ENCODE results near the gene TNFRSF19.

TNFRSF19 gene

DNA sequence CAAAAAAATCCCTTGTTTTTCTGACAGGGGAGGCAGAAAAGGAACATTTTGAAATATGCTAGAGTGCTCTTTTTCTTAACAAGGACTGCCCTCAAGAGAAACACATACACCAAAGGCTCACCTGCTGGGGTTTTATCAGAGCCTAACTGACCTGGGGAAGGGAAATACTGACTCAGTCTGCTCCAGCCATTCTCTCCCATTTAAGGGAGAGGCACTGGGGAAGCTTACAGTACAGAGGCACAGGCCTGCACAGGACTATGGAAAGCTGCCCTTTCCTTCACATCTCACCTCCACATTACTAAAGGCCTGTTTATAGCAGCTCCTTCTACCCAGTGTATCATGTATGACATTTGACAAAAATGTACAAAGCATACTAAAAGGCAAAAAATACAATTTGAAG is 30.3 kb downstream of the TNFRSF19 start:
- no peak for DNase-seq (ENCODE audit: low read depth in 2 of 3, low spot score in 2 of 3)

DNA sequence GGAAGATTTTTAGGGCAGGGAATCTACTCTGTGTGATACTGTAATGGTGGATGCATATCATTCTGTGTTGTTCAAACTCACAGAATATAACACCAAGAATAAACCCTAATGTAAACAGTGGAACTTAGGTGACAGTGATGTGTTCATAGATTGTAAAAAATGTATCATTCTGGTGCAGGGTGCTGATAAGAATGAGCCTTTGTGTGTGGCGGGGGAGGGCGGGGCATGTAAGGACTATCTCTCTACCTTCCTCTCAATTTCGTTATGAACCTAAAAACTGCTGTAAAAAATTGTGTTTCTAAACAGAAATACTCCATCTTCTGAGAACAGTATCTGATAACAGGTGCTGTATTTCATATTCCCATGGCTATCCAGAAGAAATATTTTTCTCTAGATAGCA is 35.6 kb downstream of the TNFRSF19 start:
- DNase-seq (ENCODE audit: low read depth in 2 of 3, low spot score in 2 of 3): no peak

DNA sequence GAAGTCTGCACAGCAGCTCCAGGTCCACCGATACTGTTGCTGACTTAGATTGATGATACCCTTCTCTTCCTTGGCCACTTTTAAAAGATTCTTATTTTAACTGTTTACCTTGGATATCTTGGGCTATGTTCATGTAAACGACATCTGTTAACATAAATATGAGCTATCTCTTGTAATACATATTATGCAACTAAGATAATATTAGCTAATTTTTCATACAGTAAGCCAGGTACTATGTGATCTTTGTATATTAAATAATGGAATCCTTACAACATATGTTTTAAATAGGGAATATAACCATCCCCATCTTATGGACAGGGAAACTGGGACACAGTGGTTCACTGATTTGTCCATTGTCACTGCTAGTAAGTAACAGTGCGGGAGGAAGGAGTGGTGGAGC is 37.9 kb downstream of the TNFRSF19 start:
- DNase-seq (ENCODE audit: low read depth in 2 of 3, low spot score in 2 of 3): no peak

DNA sequence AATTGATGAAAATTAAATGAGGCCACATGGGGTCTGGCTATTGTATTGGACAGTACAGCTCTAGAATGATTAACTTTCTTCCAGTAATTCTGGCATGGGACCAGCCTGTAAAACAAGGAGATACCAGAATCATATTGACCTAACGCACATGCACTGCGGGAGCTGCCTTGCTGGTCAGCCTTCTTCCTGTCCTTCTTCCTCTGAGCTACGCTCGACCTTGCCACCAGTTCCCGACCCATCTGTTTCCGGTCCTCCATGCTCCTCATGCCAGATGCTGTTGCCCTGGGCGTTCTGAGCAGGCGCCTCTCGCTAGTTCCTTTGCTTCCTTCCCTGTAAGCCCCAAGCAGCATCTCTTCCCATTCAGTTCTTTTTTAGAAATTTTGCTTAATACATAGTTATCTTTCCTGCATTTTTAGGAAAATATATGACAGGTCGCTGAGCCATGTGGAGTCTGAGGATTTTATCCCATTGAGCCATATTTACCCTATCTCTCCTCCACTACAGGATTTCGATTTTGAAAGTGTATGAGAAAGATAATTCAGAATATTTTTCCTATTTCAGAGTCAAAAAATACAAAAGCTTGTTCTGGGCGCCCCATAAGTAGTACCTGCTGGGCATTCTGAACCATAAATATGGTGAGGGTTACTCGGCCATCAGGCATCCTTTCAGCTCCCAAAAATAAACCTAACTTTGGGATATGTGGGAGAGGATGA is 38.6 kb downstream of the TNFRSF19 start:
- DNase-seq (ENCODE audit: low read depth in 2 of 3, low spot score in 2 of 3): no peak

DNA sequence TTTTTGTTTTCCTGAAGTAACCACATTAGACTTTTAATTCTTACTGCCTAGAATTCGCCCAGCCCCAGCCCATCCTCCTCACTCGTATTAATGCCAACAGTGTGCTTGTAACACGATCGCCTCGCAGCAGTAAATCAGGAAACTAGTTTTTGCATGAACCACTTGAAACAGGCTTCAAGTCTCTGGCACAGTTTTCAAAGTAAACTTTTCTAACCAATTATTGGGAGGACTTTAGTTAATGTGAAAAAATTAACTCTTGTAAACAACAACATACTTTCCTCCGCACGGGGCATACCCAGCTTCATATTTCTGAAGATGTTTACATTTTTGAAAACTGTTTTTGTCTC is 39.2 kb downstream of the TNFRSF19 start:
- DNase-seq (ENCODE audit: low read depth in 2 of 3, low spot score in 2 of 3): no peak

DNA sequence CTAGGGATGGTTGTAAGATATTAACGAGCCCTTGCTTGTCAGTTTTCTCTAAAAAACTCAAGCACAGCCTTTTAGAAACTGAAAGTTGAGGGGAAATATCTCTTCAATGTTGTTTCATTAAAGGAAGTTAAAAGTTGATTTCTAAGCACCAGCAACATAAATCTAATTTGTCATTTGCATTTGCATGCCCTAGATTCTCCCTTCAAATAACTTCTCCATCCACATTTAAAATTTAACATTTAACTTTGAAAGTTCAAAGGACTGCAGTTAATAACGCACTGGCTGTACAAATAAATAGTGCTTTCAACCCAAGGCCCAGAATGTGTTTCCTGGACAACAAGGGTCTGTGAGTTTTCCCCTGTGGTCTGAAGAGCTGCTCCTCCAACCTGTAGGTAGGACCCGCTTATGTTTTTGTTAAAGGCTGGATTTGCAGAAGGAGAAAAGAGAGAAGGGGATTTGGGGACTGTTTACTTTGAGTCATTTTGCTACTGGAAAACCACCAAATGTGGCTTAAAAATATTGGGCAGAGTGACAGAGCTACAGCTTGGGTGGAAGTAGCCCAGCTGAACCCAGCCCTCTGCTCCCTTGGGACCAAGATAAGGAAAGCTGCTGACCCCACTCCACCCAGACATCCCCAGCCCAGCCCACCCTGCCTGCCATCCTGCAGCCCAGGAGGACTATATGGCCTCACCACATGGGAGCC is 39.8 kb downstream of the TNFRSF19 start:
- DNase-seq (ENCODE audit: low read depth in 2 of 3, low spot score in 2 of 3): no peak

DNA sequence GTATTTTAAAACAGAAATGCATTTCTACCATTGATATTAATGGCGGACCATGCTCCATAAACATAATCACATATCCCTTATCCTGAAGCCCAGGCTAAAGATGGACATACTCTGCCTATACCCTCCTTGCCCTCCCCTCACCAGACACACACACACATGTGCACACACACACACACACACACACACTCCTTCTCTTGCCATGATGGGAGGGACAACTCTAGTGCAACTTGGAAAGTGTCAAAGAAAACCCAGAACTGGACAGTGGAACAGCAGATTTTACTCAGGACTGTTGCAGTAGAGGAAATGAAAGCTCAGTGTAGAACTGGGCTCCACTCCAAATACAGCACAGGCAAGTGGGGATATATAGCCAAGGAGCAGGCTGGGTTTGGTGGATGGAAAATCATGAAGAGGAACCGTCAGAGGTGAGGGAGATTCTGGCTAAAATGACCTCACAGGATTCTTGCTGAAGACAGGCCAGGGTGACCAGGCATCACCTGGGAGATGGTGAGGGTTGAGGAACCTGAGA is 40.8 kb downstream of the TNFRSF19 start:
- DNase-seq (ENCODE audit: low read depth in 2 of 3, low spot score in 2 of 3): no peak

DNA sequence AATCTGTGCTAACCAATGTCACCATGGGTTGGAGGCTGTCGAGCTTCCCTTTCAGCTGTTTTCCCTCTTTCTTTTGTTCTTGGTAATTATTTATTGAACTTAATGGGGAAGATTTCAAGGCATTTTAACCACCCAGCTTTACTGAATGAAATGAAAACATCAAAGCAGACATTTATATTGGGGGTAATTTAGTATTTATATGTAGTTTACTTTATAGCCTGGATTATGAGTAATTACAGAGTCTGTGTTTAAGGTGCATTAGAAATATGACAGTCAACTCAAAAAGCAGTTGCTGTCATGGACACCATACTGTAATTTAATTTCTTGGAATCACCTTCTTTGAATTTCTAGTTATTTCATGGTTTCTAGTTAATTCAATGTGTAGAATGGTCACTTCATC is 42.0 kb downstream of the TNFRSF19 start:
- DNase-seq (ENCODE audit: low read depth in 2 of 3, low spot score in 2 of 3): no peak

DNA sequence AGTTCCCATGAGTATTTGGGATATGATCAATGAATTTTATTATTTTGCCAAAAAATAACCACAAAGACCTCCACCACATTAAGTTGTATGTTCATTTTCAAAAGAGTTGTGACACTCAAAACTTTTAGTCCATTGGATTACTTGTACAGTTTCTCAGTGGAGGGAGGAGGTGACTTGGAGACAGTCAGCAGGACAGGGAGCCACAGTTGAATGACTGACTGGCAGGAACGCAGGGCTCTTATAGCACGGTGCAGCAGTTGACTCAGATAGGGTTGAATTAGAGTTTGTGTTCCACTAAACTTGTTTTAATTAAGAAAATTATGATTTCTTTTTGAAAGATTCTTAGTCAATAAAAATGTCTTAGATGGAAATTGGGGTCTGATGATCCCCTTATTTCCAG is 42.5 kb downstream of the TNFRSF19 start:
- no peak for DNase-seq (ENCODE audit: low read depth in 2 of 3, low spot score in 2 of 3)

DNA sequence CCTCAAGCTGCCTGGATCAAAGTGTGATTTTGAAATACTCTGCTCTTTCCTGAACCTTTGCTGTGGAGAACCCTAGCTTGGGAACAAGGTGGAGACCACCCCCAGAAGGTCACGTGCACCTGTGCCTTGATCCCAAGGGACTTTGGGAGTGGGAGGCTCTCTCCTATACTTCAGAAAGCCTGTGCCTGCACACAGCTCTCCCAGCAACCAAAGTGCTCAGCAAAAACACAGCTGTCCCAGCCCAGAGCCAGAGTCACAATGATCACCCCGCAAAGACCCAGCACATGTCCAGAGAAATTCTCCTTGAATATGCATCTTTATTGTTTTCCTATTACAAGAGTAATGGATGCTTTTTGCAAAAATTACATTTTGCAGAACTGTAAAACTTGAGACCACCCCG is 43.4 kb downstream of the TNFRSF19 start:
- DNase-seq (ENCODE audit: low read depth in 2 of 3, low spot score in 2 of 3): no peak

DNA sequence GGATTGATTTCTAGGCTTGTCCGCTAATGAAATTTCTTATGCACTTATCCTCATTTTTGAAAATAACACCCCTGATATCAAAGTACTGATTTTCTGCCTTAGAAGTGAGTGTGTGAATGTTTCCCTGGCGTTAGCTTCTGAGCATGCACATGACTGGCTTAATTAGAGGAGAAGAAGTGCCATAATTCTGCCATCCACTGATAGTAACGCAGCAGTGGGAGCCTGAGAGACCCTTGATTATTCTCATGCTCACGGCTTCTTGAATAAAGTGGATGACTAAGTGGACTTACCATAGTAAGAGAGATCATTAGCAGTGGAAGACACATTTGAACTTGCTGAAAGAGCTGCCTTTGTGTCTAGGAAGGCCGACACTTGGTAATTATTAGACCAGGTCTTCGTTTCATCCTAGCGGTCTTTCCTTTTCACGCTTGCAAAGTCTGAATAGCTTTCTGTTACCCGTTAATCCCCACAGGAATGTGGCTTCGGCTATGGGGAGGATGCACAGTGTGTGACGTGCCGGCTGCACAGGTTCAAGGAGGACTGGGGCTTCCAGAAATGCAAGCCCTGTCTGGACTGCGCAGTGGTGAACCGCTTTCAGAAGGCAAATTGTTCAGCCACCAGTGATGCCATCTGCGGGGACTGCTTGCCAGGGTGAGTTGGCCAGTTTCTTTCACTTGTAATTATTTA is 45.3 kb downstream of the TNFRSF19 start:
- DNase-seq (ENCODE audit: low read depth in 2 of 3, low spot score in 2 of 3): no peak

DNA sequence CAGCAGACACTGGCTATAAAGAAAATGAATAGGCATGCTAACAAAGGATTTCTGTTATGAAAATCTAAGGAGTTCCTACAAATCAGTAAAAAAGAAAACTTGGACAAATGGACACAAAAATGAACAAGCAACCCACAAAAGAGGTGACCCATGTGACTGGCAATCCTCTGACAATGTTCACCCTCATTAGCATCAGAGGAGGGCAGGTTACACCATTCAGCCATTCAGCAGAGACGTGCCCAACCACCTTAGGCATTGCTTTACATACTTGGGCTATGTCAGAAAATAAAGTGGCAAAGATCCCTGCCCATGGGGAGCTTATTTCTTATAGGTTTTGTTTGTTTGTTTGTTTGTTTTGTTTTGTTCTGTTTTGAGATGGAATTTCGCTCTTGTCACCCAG is 46.0 kb downstream of the TNFRSF19 start:
- DNase-seq (ENCODE audit: low read depth in 2 of 3, low spot score in 2 of 3): no peak

DNA sequence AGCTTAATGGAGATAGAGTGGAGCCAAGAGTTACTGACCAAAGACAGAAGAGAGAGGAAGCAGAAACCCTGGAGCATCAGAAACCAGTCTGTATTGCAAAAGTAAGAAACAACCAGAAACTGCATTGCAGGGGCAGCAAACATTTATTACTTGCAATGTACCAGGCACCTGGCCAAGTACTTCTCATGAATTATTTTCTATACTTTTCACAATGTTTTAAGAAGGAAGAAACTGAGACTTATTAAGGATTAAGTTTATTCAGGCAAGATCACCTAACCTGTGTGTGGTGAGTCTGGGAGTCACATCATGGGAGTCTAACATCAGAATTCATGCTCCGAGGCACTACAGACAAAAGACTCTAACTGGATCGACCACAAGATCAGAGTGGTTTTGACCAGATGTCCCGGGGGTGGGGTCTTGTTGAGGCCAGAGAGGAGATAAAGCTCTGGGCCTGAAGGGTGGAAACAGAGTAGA is 47.4 kb downstream of the TNFRSF19 start:
- no peak for DNase-seq (ENCODE audit: low read depth in 2 of 3, low spot score in 2 of 3)

DNA sequence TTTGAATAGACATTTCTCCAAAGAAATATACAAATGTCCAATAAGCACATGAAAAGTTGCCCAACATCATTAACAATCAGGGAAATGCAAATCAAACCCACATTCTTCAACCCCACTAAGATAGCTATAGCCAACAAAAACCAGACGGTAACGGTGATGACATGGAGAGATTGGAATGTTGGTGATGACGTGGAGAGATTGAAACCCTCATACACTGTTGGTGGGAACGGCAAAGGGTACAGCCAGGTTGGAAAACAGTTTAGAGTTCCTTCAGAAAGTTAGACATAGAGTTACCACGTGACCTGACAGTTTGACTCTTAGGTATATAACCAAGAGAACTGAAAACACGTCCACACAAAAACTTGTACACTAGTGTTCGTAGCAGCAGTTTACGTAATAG is 48.1 kb downstream of the TNFRSF19 start:
- DNase-seq (ENCODE audit: low read depth in 2 of 3, low spot score in 2 of 3): no peak

DNA sequence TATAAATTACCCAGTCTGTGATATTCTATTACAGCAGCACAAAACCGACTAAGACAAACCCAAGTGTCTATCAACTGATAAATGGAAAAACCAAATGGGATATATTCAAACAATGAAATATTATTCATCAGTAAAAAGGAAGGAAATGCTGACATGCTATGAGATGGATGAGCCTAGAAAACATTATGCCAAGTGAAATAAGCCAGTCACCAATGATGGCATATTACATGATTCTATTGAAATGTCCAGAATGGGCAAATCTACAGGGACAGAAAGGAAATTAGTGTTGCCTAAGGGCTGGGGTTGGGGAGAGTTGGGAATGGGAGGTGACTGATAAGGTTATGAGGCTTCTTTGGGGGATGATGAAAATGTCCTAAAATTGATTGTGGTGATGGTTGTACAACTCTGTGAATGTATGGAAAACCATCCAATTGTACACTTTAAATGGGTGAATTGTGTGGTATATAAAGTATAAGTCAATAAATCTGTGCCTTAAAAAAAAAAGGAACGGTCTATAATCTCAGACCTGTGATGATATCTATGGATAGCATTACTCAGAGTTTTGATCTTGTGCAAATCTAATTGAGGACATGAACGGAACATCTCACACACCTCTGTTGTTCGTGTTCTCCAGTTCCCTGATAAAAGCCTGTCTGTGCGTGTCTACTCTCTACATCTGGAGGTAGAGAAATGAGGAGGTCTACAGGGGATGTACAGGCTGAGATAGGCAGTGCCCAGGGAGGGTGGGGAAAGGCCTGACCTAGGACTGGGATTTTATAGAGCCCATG is 49.0 kb downstream of the TNFRSF19 start:
- DNase-seq (ENCODE audit: low read depth in 2 of 3, low spot score in 2 of 3): no peak

DNA sequence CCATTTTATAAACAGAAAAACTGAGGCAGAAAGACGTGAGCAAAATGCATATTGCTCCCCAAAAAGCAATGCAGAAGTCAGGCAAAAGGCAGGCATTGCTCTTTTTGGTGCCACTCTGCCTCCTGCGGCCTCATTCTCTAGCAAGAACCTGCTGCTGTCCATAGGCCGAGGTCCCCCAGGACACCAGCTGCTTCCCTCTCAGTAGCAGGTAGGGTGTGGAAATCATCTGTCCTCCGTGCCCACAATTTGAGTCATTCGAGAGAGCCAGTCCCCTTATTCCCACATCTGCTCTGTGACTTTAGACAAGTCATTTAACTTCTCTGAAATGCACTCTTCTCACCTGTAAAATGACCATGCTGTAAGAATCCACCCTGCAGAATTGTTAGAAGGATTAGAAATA is 50.0 kb downstream of the TNFRSF19 start:
- no peak for DNase-seq (ENCODE audit: low read depth in 2 of 3, low spot score in 2 of 3)

DNA sequence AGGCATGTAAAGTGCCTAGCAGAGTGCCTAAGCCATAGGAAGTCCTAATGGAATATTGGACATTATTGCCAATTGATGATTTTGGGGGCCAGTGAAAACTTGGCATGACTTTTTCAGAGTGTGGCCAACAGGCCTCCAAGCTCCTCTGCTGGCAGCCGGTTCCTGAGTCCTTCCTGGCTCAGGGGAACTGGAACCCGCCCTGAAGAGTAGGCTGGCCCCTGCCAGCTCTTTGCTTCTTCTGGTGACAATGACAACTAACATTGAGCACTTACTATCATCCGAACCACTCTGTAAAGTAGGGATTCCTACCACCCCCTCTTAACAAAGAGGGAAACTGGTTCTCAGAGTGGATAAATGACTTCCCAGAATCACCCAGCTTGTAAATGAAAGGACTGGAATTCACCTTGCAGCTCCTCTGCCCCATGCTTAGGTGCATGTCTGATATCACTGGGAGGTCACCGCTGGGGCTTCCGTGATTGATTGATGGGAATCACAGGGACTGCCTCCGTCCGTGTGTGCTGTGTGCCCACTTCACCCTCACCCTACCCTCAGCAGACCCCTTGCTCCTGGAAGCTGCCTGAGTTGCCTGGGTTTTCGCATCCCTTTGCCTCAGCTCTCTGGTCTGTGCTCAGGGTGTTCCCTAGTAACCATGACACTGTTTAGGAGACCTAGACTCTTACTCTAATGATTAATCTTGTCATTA is 50.6 kb downstream of the TNFRSF19 start:
- DNase-seq (ENCODE audit: low read depth in 2 of 3, low spot score in 2 of 3): no peak

DNA sequence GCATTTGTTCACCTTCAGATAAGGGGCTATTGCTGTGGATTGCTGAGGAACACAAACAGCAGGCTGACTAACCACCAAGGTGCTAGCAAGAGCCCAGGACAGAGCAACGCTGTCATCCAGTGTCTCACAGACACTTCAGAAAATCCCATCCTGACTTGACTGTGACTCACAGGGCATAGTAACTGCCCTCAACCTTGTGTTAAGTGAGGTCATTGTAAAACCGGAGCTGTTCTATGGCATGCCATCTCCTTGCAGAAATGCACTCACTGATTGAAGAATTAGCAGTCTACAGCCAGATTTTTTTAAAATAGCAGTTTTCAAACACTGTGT is 51.1 kb downstream of the TNFRSF19 start:
- DNase-seq (ENCODE audit: low read depth in 2 of 3, low spot score in 2 of 3): no peak

DNA sequence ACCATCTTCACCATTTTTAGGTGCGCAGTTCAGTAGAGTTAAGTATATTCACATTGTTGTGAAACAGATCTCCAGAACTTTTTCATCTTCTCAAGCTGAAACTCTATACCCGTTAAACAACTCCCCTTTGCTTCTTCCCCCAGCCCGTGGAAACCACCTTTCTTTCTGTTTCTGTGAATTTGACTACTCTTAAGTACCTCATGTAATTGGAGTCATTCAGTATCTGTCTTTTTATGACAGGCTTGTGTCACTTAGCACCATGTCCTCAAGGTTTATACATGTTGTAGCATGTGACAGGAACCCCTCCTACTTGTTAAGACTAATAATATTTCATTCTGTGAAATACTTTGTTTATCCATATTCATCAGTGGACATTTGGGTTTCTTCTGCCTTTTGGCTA is 52.8 kb downstream of the TNFRSF19 start:
- no peak for DNase-seq (ENCODE audit: low read depth in 2 of 3, low spot score in 2 of 3)

DNA sequence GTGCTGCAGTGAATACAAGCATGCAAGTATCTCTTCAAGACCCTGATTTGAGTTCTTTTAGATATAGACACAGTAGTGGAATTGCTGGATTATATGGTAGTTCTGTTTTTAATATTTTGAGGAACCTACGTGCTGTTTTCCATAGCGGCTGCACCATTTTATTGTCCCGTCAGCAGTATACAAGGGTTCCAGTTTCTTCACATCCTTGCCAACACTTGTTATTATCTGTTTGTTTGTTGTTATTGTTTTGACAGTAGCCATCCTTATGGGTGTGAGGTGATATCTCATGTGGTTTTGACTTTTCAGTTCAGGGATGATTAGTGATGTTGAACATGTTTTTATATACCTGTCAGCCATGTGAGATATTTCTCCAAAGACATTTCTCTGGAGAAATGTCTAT is 53.2 kb downstream of the TNFRSF19 start:
- DNase-seq (ENCODE audit: low read depth in 2 of 3, low spot score in 2 of 3): no peak

DNA sequence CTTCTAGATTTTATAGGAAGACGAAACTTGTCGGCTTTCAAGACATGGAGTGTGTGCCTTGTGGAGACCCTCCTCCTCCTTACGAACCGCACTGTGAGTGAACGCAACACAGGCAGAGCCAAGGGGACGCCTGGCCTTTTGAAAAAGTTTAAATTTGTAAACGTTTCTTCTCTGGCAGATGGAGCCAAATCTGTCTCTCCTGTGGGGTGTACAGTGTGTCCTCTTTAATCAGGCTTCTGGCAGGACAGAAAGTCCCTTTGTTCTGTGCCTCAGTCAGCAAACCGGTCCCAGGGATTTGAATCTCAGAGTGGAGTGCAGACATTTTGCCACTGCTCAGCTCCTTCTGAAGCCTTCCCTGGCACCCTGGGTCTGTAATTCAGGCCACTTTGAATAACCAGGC is 56.5 kb downstream of the TNFRSF19 start:
- DNase-seq (ENCODE audit: low read depth in 2 of 3, low spot score in 2 of 3): no peak

Data from activated CD8-positive, alpha-beta memory T cell treated with anti-CD3 and anti-CD28 coated beads for 48 hours (primary cell).